ENCODE data around the gene WIPF3.
"Not testable (repeated sequence)": the region's sequence is repeated elsewhere in the genome, so short reads cannot be mapped to it uniquely, and the experiment has no call there.

Gene WIPF3

DNA sequence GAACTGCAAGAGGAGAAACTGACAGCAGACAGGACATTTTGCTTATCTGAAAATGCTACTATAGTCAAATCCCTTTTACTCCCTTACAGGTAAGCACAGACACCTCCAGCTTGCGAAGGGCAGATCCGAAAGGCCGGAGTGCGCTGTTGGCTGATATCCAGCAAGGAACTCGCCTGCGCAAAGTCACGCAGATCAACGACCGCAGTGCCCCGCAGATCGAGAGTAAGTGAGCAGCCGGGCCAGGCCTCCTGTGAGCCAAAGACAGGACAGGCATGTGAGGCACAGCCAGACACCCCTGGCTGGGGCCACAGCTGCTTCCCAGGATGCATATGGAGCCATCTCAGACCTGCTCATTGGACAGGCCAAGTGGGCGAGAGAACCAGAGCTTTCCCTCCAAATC is 69.4 kb downstream of the WIPF3 start:
- in situ Hi-C loops (cut with MboI; ENCODE audit: low sequenced_read_pairs) = no loop called here

DNA sequence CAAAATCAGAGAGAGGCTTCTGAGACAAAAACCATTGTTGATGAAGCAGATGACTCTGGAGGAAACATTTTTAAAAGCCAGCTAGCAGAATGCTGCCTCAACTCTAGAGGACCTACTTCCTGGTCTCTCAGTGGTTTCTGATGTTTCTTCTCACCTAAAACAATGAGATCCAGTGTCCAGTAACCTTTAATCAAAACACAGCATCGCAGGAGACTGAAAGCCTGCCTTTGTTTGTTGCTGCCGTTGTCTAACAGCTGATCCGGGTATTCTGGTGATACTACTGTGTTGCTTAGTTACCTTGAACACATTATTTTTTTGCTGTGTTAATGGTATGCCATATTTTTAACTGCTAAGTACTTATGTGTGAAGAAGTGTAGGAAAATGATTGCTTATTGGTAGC is 70.9 kb downstream of the WIPF3 start:
- in situ Hi-C loops (cut with MboI; ENCODE audit: low sequenced_read_pairs) = no loop called here

DNA sequence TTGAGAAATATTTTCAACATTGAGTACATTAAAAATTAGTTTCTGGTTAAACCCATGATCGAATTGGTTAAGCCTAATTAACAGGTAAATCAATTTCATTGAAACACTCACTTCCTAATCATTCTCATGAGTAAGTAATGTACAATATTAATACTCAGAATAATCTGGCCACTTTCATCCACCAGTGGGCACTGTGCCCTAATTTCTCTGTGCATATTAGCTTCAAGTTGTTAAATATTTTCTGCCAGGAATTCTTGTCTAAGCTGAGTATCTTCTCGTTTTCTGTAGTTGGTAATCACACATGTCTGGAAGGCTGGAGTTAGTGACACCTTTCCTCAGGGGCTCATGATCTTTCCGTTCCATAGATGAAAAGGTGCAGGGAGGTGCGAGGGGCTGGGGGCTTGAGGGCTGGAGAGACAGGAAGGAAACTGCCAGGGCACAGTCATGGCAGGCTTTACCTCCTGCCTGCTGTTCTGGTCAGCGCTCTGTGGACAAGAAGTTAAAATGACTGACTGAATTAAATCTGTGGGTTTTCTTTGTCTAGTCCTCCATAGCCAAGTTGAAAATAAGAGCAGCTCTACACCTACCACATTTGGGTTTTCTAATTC is 71.9 kb downstream of the WIPF3 start:
- in situ Hi-C loops (cut with MboI; ENCODE audit: low sequenced_read_pairs) = no loop called here

DNA sequence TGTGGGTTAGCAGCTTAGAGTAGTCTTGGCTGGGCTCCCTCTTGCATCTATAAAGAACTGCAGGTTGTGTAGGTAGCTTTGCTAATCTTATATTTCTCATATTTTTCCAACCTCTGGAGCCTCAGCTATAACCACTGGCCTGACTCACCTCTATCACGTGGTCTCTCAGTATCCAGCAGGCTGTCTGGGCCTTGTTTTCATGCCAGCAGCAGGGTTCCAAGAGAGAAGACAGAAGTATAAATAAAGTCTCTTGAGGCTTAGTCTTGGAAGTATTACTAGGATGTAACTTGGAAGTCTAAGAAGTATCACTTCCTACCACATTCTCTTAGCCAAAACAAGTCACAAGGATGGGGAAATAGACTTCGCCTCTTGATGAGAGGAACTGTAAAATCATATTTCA is 73.3 kb downstream of the WIPF3 start:
- in situ Hi-C loops (cut with MboI; ENCODE audit: low sequenced_read_pairs) = no loop called here

DNA sequence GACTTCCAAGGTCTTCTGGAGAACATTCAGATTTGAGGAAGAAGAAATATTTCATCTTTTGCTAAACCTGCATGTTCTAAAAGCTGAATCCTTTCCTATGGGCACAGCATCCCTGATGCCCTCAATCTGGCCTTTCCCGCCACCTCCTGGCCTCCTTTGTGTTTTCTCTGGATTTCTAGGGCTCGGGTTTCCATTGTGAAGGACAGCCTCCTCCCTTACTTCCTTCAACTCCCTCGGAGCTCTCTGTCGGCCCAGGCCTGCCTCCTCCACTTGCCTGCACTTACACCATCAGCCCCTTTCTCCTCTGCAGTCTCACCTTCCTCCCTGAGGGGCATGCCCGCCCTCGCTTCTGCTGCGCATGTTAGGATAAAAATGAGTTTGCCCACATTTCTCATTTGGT is 75.4 kb downstream of the WIPF3 start:
- in situ Hi-C loops (cut with MboI; ENCODE audit: low sequenced_read_pairs) = no loop called here

DNA sequence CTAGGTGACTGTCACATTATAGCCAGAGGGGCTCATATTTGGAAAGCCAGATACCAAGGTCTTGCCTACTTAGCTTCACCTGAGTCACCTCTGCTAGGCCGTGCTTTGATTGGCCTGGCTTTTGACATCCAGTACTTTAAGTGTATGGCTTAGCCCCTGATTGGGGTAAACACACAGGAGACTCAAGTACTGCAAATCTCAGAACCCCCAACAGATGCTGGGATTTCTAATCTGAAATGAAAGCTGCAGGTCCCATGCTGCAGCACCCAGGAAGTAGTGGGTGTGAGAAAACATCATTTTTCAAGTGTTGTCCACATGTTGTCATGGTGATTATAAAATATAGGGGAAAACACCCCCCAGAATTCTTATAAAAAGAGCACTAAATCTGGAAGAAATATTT is 76.2 kb downstream of the WIPF3 start:
- in situ Hi-C loops (cut with MboI; ENCODE audit: low sequenced_read_pairs) = no loop called here

DNA sequence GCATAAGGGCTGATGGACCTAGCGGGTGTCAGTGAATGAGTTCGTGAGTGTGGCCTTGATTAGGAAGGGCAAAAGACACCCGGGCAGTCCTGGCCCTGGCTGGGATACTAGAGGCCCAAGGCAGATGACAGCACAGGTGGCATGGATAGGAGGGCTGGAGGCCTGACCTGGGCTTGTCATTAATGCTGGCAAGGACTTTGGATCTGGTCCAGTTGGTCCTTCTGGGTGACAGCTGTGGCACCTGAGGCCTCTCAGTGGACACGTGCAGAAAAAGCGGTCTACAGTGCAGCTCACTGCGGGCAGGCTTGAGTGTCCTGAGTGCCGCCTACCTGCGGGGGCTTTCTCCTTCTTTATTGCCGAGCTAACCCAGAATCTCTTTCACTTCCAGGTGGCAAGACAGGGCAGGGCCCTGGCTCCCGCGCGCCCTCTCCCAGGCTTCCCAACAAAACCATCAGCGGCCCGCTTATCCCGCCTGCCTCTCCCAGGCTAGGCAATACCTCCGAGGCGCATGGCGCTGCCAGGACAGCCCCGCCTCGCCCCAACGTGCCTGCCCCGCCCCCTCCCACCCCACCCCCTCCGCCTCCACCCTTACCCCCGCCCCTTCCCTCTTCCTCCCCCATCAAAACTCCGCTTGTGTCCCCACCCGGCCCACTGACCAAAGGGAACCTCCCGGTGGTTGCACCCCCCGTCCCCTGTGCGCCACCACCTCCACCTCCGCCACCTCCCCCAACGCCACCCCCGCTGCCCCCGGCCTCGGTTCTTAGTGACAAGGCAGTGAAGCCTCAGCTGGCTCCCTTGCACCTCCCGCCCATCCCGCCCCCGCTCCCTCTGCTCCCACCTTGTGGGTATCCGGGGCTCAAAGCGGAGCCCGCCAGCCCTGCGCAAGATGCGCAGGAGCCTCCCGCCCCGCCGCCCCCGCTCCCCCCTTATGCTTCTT is 77.4 kb downstream of the WIPF3 start:
- in situ Hi-C loops (cut with MboI; ENCODE audit: low sequenced_read_pairs) = no loop called here

DNA sequence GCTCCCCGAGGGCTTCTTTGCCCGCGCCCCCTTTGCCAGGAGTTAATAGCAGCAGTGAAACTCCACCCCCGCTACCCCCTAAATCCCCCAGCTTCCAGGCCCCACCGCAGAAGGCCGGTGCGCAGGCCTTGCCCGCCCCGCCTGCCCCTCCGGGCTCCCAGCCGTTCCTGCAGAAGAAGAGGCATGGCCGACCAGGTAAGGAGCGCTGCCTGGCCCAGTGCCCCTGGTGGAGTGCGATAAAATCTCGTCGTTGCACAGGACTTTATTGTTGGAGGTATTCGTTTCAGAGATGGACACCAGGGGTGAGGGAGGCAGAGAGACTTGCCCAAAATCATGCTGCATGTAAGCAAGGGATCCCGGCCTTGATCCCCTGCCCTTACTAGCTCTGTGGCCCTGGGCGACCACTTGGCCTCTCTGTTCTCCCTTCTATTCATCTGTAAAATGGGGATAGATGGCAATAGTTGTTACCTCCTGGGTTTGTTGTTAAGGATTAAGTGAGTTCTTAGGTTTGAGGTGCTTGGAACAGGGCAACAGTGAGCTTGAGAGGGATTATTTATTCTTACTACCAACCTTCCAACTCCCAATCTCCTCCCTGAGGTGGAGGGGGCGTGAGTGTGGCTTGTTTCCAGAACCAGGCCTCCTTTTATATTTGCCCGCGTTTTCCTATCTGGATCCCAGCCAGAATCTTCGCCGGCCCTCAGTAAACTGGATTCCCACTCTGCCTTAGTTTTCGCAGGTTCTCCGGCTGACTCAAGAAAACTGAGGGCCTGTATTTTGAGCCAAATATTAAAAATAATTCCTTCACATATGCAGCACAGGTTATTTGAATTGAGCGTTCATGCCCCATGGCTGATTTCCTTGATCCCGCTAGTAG is 78.3 kb downstream of the WIPF3 start:
- in situ Hi-C loops (cut with MboI; ENCODE audit: low sequenced_read_pairs) = no loop called here

DNA sequence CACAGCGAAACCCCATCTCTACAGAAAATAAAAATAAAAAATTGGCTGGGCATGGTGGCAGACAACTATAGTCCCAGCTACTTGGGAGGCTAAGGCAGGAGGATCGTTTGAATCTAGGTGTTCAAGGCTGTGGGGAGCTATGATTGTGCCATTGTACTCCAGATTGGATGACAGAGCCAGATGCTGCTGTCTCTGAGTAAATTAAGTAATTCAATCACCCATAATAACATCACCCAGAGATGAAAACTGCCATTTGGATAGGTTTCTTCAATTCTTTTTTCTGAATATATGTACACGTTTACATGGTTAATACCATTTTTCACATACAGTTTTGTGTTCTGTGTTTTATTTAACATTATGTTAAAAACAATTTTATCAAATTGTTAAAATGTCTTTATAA is 79.3 kb downstream of the WIPF3 start:
- in situ Hi-C loops (cut with MboI; ENCODE audit: low sequenced_read_pairs) = no loop called here

DNA sequence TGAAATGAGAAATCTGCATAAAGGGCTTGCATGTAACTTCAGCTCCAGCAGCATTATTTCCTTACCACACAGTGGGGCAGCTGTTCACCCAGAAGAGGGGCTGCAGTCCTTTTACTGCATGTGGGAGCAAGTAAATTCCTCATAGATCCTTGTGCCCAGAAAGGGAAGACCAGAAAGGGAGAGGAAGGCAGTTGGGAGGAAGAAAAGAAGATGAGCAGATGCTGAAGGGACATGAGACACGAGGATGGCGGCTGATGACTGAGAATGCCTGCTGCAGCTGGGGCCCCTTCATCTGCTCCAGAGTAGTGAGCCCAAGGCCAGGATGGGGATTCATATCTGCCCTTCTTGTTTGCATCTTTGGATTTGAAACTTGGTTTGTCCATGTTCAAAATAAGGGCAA is 80.5 kb downstream of the WIPF3 start:
- in situ Hi-C loops (cut with MboI; ENCODE audit: low sequenced_read_pairs) = no loop called here

DNA sequence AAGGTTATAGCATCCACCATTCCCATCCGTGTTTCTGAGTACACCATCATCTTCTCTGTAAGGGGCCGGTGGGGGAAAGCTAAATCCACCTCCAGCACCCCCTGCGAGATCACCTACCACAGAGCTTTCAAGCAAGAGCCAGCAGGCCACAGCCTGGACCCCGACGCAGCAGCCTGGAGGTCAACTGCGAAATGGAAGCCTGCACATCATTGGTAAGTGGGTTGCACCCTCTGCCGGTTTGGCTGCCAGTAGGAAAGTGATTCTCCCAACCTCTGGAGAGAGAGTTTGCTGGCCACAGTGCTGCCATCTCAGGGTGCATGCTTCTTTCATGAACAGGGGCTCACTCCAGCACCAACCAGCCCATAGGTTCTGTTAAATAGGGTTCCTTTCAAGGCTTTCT is 81.7 kb downstream of the WIPF3 start:
- in situ Hi-C loops (cut with MboI; ENCODE audit: low sequenced_read_pairs) = no loop called here

DNA sequence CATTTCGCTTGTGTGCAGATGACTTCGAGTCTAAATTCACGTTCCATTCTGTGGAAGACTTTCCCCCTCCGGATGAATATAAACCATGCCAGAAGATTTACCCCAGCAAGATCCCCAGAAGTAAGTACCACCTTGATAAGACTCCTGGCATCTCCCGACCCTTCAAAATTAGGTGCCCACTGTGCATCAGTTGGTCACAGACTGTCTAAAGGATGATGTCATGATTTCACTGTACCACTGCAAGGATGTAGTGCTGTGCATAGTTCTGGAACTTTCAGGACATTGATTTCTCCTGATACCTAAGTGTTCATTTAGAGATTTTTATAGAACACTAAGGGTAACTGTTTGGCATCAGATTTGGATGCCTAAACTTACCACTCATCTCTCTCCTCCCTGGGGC is 83.0 kb downstream of the WIPF3 start:
- in situ Hi-C loops (cut with MboI; ENCODE audit: low sequenced_read_pairs) = no loop called here

DNA sequence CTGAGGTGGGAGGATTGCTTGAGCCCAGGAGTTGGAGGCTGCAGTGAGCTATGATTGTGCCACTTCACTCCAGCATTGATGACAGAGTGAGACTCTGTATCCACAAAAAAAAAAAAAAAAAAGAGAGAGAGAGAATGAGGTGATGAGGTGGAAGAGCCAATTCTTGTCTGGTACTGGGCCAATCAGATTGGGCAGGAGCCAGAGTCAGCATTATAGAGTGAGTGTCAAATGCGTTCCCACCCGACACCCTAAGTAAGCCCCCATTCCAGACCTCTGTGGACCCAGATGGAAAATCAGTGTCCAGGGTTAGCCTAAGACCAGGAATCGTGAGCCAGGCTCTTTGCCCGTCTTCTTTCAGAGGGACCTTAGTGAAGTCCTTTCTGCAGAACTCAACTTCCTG is 83.9 kb downstream of the WIPF3 start:
- in situ Hi-C loops (cut with MboI; ENCODE audit: low sequenced_read_pairs) = no loop called here

DNA sequence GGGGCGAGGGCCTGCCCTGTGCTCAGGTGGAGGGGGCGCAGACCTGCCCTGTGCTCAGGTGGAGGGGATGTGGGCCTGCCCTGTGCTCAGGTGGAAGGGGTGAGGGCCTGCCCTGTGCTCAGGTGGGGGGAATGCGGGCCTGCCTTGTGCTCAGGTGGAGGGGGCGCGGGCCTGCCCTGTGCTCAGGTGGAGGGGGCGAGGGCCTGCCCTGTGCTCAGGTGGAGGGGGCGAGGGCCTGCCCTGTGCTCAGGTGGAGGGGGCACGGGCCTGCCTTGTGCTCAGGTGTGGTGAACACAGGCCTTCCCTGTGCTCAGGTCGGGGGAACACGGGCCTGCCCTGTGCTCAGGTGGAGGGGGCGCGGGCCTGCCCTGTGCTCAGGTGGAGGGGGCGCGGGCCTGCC is 84.5 kb downstream of the WIPF3 start:
- in situ Hi-C loops (cut with MboI; ENCODE audit: low sequenced_read_pairs) = not testable (repeated sequence)

DNA sequence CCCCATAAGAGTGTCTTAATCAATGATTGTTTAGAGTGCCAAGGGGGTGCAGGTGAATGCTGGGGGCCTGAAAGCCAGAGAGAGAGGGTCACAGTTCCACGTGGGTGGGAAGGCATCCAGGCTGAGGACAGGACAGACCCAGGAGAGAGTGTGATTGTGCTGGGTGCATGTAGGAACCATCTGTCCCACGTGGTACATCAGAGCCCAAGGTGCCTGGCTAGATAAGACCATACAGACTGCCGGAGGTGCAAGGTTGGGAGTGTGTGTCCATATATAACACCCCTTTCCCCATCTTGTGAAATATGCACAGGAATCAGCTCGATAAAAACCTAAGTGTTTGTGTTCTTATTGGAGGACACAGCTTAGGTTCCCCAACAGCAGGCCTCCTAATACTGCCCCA is 85.5 kb downstream of the WIPF3 start:
- in situ Hi-C loops (cut with MboI; ENCODE audit: low sequenced_read_pairs) = no loop called here

DNA sequence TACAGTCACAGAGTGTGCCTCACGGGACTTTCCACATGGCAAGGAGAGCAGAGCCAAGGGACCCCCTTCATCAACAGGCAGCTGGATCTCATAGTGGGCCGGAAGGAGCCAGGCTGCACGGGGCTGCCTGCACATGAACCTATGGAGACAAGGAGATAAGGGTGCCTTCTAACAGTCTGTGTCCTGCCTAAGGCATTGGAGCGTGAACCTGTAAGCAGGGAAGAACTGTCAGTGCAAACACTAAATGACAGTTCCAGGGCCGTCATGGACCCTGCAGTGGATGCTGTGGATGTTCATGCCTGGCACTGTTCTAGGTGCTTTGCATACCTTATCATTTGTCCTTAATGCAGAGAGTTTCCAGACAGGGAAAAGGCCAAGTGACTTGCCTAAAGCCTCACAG is 85.9 kb downstream of the WIPF3 start:
- in situ Hi-C loops (cut with MboI; ENCODE audit: low sequenced_read_pairs) = no loop called here

DNA sequence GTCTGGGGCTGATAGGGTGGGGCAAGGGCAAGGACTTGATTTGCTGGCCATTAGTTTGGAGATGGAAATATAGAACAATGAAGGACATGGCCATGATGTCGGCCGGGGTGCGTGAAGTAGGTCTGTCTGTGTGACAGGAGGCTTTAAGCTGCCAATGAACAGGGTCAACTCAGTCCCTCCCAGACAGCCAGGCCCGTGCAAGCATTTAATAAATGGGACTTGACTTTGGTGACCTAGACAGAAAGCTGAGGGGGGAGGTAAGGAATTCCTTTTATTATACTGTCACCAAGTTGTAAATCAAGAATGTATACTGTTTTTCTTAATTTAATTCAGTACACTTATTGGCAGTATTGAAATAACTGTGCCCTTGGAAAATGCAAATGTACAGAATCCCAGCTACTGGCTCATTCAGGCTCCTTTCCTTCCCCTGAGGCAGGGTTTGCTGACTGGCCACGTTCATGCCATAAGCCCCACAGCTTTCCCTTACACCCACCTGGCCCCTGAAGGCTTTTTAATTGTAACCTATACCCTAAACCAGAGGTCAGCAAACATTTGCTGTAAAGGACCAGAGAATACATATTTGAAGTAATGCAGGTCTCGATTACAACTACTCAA is 87.2 kb downstream of the WIPF3 start:
- in situ Hi-C loops (cut with MboI; ENCODE audit: low sequenced_read_pairs) = no loop called here

DNA sequence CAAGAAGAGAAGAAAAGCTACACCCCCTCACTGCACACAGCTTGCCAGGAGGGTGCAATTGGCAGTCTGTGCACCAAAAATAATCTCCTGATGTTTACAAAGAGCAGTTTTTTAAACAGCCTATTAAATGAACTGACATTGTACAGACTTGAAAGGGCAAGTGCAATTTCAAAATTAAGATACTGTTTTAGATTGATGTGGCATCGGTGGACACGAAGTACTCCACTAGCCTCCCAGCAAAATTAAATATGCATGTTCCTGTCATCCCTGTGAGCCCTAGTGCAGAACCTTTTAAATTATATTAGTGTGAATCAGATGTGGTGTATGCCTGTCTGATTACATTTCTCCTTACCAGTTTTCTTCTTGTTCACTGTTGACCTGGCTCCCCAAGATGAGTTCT is 87.9 kb downstream of the WIPF3 start:
- in situ Hi-C loops (cut with MboI; ENCODE audit: low sequenced_read_pairs) = no loop called here

DNA sequence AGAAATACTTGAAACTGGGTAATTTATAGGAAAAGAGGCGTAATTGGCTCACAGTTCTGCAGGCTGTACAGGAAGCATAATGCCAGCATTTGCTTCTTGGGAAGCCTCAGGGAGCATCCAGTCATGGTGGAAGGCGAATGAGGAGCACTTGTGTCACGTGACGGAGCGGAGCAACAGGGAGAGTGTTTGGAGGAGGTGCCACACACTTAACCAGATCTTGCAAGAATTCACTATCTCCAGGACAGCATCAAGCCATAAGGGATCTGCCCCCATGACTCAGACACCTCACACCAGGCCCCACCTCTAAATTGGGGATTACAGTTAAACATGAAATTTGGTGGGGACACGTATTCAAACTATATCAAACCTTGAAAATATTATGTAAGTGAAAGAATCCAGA is 89.3 kb downstream of the WIPF3 start:
- in situ Hi-C loops (cut with MboI; ENCODE audit: low sequenced_read_pairs) = no loop called here

DNA sequence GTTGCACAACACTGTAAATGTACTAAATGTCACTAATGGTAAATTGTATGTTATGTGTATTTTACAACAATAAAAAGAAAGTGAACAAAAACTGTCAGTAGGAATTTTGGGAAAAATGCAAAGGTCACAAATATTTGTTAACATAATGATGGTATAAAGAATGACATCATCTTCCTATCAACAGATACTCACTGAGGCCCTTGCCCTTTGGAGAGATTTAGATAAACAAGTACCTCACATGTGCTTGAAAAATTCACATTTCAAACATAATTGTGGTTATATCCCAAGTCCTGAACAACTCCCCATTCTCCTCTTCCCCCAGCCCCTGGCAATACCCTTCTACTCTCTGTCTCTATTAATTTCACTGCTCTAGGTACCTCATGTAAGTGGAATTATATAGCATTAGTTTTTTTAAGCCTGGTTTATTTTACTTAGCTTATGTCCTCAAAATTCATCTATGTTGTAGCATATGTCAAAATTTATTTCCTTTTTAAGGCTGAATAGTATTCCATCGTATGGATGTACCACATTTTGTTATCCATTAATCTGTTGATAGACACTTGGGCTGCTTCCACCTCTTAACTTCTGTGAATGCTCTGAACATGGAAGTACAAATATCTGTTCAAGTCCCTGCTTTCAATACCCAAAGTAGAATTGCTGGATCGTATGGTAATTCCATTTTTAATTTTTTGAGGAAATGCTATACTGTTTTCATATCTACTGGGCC is 90.5 kb downstream of the WIPF3 start:
- in situ Hi-C loops (cut with MboI; ENCODE audit: low sequenced_read_pairs) = no loop called here

DNA sequence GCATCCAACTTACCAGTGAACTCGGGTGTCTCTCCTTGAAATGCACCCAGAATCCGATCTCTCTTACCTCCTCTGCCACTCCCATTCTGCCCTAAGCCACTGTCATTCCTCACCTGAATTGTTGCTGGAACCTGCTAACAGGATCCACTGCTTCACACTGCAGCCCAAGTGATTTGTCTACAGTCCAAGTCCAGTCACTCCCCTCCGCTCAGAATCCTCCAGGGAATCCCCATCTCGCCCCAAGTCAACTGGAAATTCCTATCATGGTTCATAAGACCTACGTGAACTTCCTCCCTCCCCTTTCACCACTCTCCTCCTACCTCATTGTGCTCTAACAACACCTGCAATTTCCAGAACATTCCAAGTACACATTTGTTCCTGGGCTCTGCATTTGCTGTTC is 92.0 kb downstream of the WIPF3 start:
- in situ Hi-C loops (cut with MboI; ENCODE audit: low sequenced_read_pairs) = no loop called here
